ENCODE measurements around the gene ERCC1.
"Not testable (repeated sequence)": the region's sequence is repeated elsewhere in the genome, so short reads cannot be mapped to it uniquely, and the experiment has no call there.

Gene ERCC1

GRCh38 chr19:45408830-45409556 lies 14.7 kb downstream of the ERCC1 start:
- H3K27me3 Mint-ChIP-seq (ENCODE audit: low read depth): peaks cover 6% of the 10 kb centered on the region
- peak overlapping the region; percentile 38 for H3K27ac Mint-ChIP-seq
- H3K9me3 Mint-ChIP-seq: no peaks in the 10 kb centered on the region

GRCh38 chr19:45408121-45408520 lies 15.6 kb downstream of the ERCC1 start:
- Mint-ChIP-seq H3K36me3 (ENCODE audit: low read depth) (peaks cover 11% of the 10 kb centered on the region), H3K4me1 (ENCODE audit: low read depth) (peaks cover 22% of the 10 kb centered on the region)

More at GRCh38 chr19:45408830-45409556, 14.7 kb downstream of the ERCC1 start:
- Mint-ChIP-seq H3K4me3 (no peak overlapping the region), H3K36me3 (ENCODE audit: low read depth) (peaks cover 17% of the 10 kb centered on the region), H3K4me1 (ENCODE audit: low read depth) (peaks cover 17% of the 10 kb centered on the region)

GRCh38 chr19:45407585-45407984 lies 16.1 kb downstream of the ERCC1 start:
- not testable (repeated sequence) for H3K4me3 Mint-ChIP-seq; H3K27ac Mint-ChIP-seq; H3K9me3 Mint-ChIP-seq; H3K36me3 Mint-ChIP-seq (ENCODE audit: low read depth)
- peaks cover 20% of the 10 kb centered on the region for H3K27me3 Mint-ChIP-seq (ENCODE audit: low read depth)
- H3K4me1 Mint-ChIP-seq (ENCODE audit: low read depth): peaks cover 24% of the 10 kb centered on the region

More at GRCh38 chr19:45408121-45408520, 15.6 kb downstream of the ERCC1 start:
- H3K4me3 Mint-ChIP-seq: peak overlapping the region; percentile 4
- H3K27ac Mint-ChIP-seq: no peak overlapping the region
- H3K9me3 Mint-ChIP-seq: no peaks in the 10 kb centered on the region
- peaks cover 15% of the 10 kb centered on the region for H3K27me3 Mint-ChIP-seq (ENCODE audit: low read depth)

DNA sequence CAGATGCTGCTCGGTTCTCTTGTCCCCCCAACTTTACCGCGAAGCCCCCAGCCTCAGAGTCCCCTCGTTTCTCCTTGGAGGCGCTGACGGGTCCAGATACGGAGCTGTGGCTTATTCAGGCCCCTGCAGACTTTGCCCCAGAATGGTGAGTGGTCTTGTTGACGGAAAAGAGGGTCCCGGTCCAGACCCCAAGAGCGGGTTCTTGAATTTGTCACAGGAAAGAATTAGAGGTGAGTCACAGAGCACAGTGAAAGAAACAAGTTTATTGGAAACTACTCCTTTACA lies 16.7 kb downstream of the ERCC1 start:
- Mint-ChIP-seq H3K27ac (no peak overlapping the region), H3K4me3 (peak overlapping the region; percentile 90), H3K36me3 (ENCODE audit: low read depth) (peaks cover 8% of the 10 kb centered on the region), H3K4me1 (ENCODE audit: low read depth) (peaks cover 24% of the 10 kb centered on the region), H3K27me3 (ENCODE audit: low read depth) (peaks cover 22% of the 10 kb centered on the region), H3K9me3 (no peaks in the 10 kb centered on the region)

DNA sequence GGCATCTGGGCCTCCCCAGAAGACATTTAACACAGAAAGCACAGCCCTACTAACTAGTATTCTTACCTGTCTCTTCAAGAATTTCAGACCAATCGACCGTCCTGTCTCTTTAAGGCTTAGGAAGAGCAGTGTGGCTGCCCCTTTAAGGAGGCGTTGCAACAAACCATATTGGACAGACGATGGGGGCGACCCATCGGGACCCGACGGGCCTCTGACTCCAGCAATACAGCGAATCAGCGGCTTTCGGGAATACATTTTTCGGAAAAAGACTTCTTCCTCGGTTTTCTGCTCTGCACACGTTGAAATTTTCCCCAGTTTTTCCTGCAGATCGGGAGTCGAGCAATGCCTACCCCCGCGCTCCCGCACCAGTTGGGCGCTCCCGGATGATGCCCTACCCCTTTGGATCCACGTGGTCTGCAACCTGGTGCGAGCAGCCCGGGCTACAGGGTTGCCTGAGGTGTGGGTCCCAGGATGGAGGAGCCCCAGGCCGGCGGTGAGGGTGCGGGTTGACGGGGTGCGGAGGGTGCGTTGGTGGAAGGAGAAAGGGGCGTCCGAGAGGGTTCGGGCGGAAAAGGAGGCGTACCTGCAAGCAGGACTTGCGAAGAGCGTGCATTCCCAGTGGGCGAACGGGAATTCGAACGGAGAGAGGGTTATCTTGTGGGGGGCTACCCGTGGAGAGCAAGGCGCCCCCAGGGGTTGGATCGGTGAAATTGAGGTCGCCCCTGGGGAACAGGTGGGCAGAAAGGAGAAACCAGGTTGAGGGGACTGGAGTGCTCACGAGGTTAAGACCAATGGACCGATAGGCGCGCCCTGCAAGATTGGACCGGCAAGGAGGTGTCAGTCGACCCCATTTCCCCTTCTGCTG lies 17.3 kb downstream of the ERCC1 start, which contains the start of gene POLR1G:
Gene POLR1G, plus strand, starts transcription at position 419 of the 865 bp plus-strand sequence. Its CDS starts 53 bp downstream, at position 472.
- peaks cover 8% of the 10 kb centered on the region for H3K36me3 Mint-ChIP-seq (ENCODE audit: low read depth)
- peak within 1 kb of the TSS; percentile 90 for H3K4me3 Mint-ChIP-seq
- peaks cover 24% of the 10 kb centered on the region for H3K4me1 Mint-ChIP-seq (ENCODE audit: low read depth)
- H3K9me3 Mint-ChIP-seq: no peaks in the 10 kb centered on the region
- H3K27me3 Mint-ChIP-seq (ENCODE audit: low read depth): peaks cover 28% of the 10 kb centered on the region
- peak within 1 kb of the TSS; percentile 96 for H3K27ac Mint-ChIP-seq

- peaks cover 24% of the 10 kb centered on the region for H3K4me1 Mint-ChIP-seq (ENCODE audit: low read depth)
- peak overlapping the region; percentile 90 for H3K4me3 Mint-ChIP-seq
- peaks cover 28% of the 10 kb centered on the region for H3K27me3 Mint-ChIP-seq (ENCODE audit: low read depth)
- no peaks in the 10 kb centered on the region for H3K9me3 Mint-ChIP-seq
- peak overlapping the region; percentile 96 for H3K27ac Mint-ChIP-seq
- H3K36me3 Mint-ChIP-seq (ENCODE audit: low read depth): peaks cover 8% of the 10 kb centered on the region
Observed at GRCh38 chr19:45405435-45406225, 18.1 kb downstream of the ERCC1 start.

GRCh38 chr19:45404557-45405434 lies 18.9 kb downstream of the ERCC1 start, which contains the start of gene PPP1R13L:
Gene PPP1R13L (minus strand): TSS chr19:45405069. CDS start chr19:45398318, 6,751 bp downstream.
- H3K27me3 Mint-ChIP-seq (ENCODE audit: low read depth): peaks cover 28% of the 10 kb centered on the region
- peak within 1 kb of the TSS; percentile 96 for H3K27ac Mint-ChIP-seq
- H3K36me3 Mint-ChIP-seq (ENCODE audit: low read depth): peaks cover 8% of the 10 kb centered on the region
- peak within 1 kb of the TSS; percentile 90 for H3K4me3 Mint-ChIP-seq
- H3K4me1 Mint-ChIP-seq (ENCODE audit: low read depth): peaks cover 24% of the 10 kb centered on the region
- no peaks in the 10 kb centered on the region for H3K9me3 Mint-ChIP-seq

DNA sequence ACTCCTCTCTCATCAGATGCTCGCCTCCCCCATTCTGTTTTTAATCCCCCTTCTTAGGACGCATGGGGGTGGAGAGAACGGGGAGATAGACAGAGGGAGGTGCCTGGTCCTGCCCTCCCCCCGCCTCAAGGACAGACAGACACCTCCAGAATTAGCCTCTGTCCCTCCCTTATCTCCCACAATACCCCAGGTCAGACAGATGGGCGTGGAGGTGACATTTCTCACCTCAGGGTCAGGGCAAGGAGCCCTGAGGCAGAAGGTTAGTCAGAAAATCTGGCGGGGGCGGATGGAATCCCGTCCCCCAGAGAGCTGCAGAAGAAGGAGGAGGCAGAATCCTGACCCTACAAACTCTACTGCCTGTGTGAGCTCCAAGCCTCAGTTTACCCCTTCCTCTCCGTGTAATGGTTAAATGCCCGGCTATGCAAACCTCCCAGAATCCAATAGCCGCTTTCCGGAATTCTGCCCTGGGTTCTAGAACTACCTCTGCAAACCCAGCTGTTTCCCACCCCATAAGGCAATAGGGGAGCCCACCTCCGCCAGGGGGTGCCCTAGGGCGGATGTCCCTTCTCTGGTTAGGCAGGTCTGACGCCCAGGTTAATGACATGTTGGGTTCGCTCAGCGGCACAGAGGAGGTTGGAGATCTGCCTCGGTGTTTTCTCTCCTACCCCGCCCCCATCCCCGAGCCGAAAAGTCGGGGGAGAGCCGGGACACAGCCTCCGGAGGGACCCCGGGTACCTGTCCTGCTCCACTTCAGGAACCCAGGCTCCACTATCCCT lies 19.7 kb downstream of the ERCC1 start:
- Mint-ChIP-seq H3K27ac (peak overlapping the region; percentile 31), H3K4me3 (peak overlapping the region; percentile 90), H3K4me1 (ENCODE audit: low read depth) (peaks cover 22% of the 10 kb centered on the region)

DNA sequence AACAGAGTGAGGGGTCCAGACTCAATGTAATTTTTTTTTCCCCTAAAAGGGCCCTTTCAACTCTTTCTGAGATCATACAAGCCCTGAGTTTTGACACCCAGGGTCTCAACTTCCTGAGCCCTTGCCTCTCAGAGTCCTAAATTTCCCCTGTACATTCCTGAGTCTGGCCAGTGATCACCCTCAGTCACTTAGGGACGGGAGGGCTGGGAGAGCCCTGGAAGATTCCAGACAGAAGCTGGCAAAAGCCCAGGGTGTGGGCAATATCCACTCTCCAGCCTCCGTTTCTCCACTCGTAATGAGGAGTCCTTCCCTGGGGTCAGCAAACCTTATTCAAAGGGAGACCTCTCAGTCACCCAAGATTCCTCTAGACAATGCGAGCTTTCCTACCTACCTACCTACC lies 20.4 kb downstream of the ERCC1 start:
- Mint-ChIP-seq H3K4me1 (ENCODE audit: low read depth) (peaks cover 25% of the 10 kb centered on the region), H3K27me3 (ENCODE audit: low read depth) (peaks cover 33% of the 10 kb centered on the region), H3K4me3 (no peak overlapping the region), H3K36me3 (ENCODE audit: low read depth) (peaks cover 7% of the 10 kb centered on the region), H3K27ac (no peak overlapping the region), H3K9me3 (no peaks in the 10 kb centered on the region)

More for the DNA sequence above, 19.7 kb downstream of the ERCC1 start:
- Mint-ChIP-seq H3K36me3 (ENCODE audit: low read depth) (peaks cover 5% of the 10 kb centered on the region), H3K9me3 (no peaks in the 10 kb centered on the region), H3K27me3 (ENCODE audit: low read depth) (peaks cover 28% of the 10 kb centered on the region)

DNA sequence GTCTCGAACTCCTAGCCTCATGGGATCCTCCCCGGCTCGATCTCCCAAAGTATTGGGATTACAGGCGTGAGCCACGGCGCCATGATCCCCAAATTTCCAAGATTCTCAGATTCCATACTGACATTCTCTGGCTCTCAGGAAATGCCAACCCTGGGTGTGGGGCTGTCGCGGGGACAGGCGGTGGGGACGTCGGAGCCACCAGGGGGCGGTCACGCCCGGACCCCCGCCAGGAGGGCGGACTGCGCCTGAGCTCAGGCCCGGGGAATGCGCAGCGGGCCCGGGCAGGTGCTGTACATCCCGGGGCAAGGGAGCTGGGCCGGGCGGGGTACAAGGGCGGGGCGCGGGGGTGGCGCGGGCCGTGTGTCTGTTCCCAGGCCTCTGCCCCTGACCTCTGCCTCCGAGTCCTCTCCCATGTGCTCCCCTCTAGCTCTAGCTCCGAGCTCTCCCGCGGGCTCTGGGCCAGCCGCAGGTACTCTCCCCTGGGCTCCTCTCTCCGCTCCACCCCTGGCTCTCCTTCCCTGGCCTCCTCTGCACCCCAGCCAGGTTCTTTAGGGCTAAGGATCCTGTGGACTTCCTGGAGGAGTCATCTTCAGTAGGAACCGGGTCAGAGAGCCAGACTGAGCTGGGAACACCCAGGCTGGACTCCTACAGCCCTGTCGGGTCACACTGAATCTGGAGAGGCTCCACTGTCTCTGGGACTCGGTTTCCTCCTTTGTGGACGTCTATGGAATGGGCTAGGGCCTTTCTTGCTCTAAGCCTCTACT lies 21.2 kb downstream of the ERCC1 start:
- H3K4me1 Mint-ChIP-seq (ENCODE audit: low read depth): peaks cover 25% of the 10 kb centered on the region

DNA sequence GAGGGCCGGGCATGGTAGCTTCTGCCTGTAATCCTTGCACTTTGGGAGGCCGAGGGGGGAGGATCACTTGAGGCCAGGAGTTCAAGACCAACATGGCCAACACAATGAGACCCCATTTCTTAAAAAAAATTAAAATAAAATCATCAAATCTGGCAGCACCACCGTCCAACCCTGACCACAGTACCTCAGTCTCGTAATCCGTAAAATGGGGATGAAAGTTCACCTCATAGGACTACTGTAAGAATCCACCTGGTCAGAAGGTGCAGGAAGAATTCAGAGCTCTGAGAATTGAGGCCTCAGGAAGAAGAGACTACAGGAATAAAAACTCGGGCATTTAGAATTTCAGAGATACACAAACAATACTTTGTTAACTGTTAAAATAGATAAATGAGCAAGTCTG lies 21.9 kb downstream of the ERCC1 start:
- Mint-ChIP-seq H3K36me3 (ENCODE audit: low read depth) (peaks cover 12% of the 10 kb centered on the region), H3K9me3 (no peaks in the 10 kb centered on the region), H3K27me3 (ENCODE audit: low read depth) (peaks cover 45% of the 10 kb centered on the region), H3K27ac (no peak overlapping the region), H3K4me3 (no peak overlapping the region), H3K4me1 (ENCODE audit: low read depth) (peaks cover 23% of the 10 kb centered on the region)

More for the DNA sequence above, 21.2 kb downstream of the ERCC1 start:
- Mint-ChIP-seq H3K9me3 (no peaks in the 10 kb centered on the region), H3K4me3 (no peak overlapping the region), H3K36me3 (ENCODE audit: low read depth) (peaks cover 9% of the 10 kb centered on the region), H3K27me3 (ENCODE audit: low read depth) (peaks cover 38% of the 10 kb centered on the region), H3K27ac (no peak overlapping the region)

DNA sequence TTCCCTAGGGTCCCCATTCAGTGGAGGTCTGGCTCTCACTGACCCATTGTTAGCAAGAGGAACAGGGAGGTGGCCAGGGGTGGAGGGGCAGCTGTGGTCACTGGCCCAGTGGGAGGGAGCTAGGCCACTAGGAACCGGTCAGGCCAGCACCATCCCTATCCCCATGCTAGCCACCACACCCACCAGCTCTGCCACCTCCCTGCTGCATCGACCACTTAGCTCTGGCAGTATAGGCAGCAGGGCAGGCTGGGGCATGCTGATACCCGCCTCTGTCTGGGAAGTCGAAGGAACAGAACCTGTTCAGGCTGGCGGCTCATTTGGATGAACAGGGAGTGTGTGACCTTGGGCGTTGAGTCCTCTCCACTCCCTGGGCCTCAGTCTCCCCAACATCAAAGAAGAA lies 23.5 kb downstream of the ERCC1 start:
- Mint-ChIP-seq H3K4me1 (ENCODE audit: low read depth) (peaks cover 13% of the 10 kb centered on the region), H3K27me3 (ENCODE audit: low read depth) (peaks cover 46% of the 10 kb centered on the region), H3K36me3 (ENCODE audit: low read depth) (peaks cover 10% of the 10 kb centered on the region), H3K9me3 (no peaks in the 10 kb centered on the region), H3K4me3 (no peak overlapping the region), H3K27ac (no peak overlapping the region)

Data from T-helper 1 cell treated with Interleukin-12 subunit alpha and Interleukin-12 subunit beta and Interleukin-4 antibody, amounts not matched to agents 30 μg/mL and 1 μg/mL, for 36 hours (primary cell).